OCI-LY7 (cell line): Measurements from ENCODE around the gene UNC45B.
"Not testable (repeated sequence)": the region's sequence is repeated elsewhere in the genome, so short reads cannot be mapped to it uniquely, and the experiment has no call there.

Experiments
- EZH2phosphoT487 ChIP-seq: fragments of 200-600 bp; sonication (generic); IDR thresholded peaks from 2 replicates; pipeline ENCODE4 v1.6.1; 2018; ENCODE audit warnings: low read depth, borderline replicate concordance, mild to moderate bottlenecking, mixed run types, antibody characterized with exemption, low read length, moderate library complexity, mixed read lengths
- TF ChIP-seq, protein P1 (sequence below): fragments of 200-600 bp; sonication (generic); conservative IDR thresholded peaks from 2 replicates; pipeline ENCODE4 v1.5.1; 2014; ENCODE audit warnings: mild to moderate bottlenecking, antibody characterized with exemption, low read length, moderate library complexity, mixed read lengths

DNA sequence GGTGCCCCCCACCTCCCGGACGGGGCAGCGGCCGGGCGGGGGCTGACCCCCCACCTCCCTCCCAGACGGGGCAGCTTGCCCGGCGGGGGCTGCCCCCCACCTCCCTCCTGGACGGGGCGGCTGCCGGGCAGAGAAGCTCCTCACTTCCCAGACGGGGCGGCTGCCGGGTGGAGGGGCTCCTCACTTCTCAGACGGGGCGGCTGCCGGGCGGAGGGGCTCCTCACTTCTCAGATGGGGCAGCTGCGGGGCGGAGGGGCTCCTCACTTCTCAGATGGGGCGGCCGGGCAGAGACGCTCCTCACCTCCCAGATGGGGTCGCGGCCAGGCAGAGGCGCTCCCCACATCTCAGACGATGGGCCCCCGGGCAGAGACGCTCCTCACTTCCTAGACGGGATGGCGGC is 47.4 kb downstream of the UNC45B start:
- TF ChIP-seq, protein P1, sequence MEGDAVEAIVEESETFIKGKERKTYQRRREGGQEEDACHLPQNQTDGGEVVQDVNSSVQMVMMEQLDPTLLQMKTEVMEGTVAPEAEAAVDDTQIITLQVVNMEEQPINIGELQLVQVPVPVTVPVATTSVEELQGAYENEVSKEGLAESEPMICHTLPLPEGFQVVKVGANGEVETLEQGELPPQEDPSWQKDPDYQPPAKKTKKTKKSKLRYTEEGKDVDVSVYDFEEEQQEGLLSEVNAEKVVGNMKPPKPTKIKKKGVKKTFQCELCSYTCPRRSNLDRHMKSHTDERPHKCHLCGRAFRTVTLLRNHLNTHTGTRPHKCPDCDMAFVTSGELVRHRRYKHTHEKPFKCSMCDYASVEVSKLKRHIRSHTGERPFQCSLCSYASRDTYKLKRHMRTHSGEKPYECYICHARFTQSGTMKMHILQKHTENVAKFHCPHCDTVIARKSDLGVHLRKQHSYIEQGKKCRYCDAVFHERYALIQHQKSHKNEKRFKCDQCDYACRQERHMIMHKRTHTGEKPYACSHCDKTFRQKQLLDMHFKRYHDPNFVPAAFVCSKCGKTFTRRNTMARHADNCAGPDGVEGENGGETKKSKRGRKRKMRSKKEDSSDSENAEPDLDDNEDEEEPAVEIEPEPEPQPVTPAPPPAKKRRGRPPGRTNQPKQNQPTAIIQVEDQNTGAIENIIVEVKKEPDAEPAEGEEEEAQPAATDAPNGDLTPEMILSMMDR: not testable (repeated sequence)
- TF ChIP-seq EZH2phosphoT487: not testable (repeated sequence)
